Activated T-helper 9 cell treated with anti-CD3 and anti-CD28 coated beads, Interleukin-2, amount 50 U/mL, for 16 hours (primary cell): Measurements from ENCODE around the gene HELZ.
"Not testable (repeated sequence)": the region's sequence is repeated elsewhere in the genome, so short reads cannot be mapped to it uniquely, and the experiment has no call there.

Experiments
- DNase-seq: peaks from one replicate; pipeline ENCODE4 v3.0.0-alpha.2; 2020; ENCODE audit warnings: low read depth

HELZ gene

GRCh38 chr17:67116045-67116575 is 128.9 kb downstream of the HELZ start:
- DNase-seq, result no peak

GRCh38 chr17:67115401-67115800 is 129.6 kb downstream of the HELZ start:
- DNase-seq, result no peak

GRCh38 chr17:67113486-67113885 is 131.5 kb downstream of the HELZ start:
- no peak for DNase-seq

- no peak for DNase-seq
Measured at GRCh38 chr17:67111808-67112207, 133.2 kb downstream of the HELZ start.

- DNase-seq, result no peak
Measured at GRCh38 chr17:67111327-67111726, 133.7 kb downstream of the HELZ start.

- DNase-seq, result no peak
Measured at GRCh38 chr17:67110619-67111018, 134.4 kb downstream of the HELZ start.

- no peak for DNase-seq
Measured at GRCh38 chr17:67109111-67109510, 135.9 kb downstream of the HELZ start.

- no peak for DNase-seq
Measured at GRCh38 chr17:67107811-67108775, 136.9 kb downstream of the HELZ start.

GRCh38 chr17:67107171-67107570 is 137.8 kb downstream of the HELZ start:
- no peak for DNase-seq

GRCh38 chr17:67105213-67105612 is 139.8 kb downstream of the HELZ start:
- no peak for DNase-seq

GRCh38 chr17:67104641-67105040 is 140.4 kb downstream of the HELZ start:
- not testable (repeated sequence) for DNase-seq

- DNase-seq, result no peak
Measured at GRCh38 chr17:67098006-67098405, 147.0 kb downstream of the HELZ start.

GRCh38 chr17:67096609-67097008 is 148.4 kb downstream of the HELZ start:
- no peak for DNase-seq

GRCh38 chr17:67095803-67096202 is 149.2 kb downstream of the HELZ start:
- no peak for DNase-seq

GRCh38 chr17:67095291-67095690 is 149.7 kb downstream of the HELZ start:
- DNase-seq, result not testable (repeated sequence)

GRCh38 chr17:67093348-67093747 is 151.6 kb downstream of the HELZ start:
- no peak for DNase-seq

GRCh38 chr17:67092710-67093109 is 152.3 kb downstream of the HELZ start:
- DNase-seq, result not testable (repeated sequence)

- no peak for DNase-seq
Measured at GRCh38 chr17:67092291-67092690, 152.7 kb downstream of the HELZ start.

- DNase-seq, result no peak
Measured at GRCh38 chr17:67090341-67090740, 154.7 kb downstream of the HELZ start.

GRCh38 chr17:67088639-67089038 is 156.4 kb downstream of the HELZ start:
- no peak for DNase-seq

GRCh38 chr17:67085406-67085805 is 159.6 kb downstream of the HELZ start:
- no peak for DNase-seq

GRCh38 chr17:67082107-67082506 is 162.9 kb downstream of the HELZ start:
- no peak for DNase-seq

GRCh38 chr17:67080804-67081203 is 164.2 kb downstream of the HELZ start:
- no peak for DNase-seq

GRCh38 chr17:67079491-67079890 is 165.5 kb downstream of the HELZ start:
- no peak for DNase-seq
